Measurements from ENCODE around the gene SPINK5. TPM values are rescaled to one million over a fixed set of nuclear protein-coding genes. Genes with fewer than 3 reads are reported as not detected.

Gene SPINK5
- polyA plus RNA-seq, 1 donor (not counting 4 experiments of a cell fraction or from before 2014, with no cell fraction given) = 22.6 TPM

DNA sequence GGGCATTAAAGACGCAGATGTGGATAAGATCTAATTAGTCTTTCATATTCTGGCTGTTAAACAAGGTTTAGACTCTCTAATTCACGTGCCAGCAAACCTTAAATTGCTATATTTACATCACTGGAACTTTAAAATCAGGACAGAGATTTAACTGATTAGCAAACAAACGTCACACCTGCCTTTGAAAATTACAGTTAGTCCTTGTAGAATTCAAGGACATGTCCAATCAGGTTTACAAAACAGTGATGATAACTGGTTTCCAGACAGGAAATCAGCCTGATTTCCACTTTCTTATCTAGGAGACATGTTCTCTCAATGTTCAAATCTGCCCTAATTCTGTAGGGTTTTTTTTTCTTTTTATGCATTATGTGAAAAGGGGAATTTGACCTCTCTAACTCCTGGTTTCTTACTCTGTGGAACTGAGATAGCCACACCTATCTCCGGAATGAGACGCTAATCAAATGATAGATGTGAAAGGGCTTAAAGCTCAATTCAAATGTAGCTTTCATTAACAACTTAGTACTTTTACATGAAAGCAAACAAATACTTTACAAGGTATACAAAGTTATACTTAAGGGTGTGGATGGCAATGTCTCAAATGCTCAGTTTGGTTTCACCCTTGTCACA is 26.5 kb downstream of the SPINK5 start:
- no peaks in the 10 kb centered on the region for H3K9me3 ChIP-seq (ENCODE audit: control insufficient read depth, low read depth, low read length)
- no peaks in the 10 kb centered on the region for H3K27me3 ChIP-seq (ENCODE audit: control insufficient read depth, extremely low read depth, insufficient read depth, low read length)
- TF ChIP-seq, protein P1, sequence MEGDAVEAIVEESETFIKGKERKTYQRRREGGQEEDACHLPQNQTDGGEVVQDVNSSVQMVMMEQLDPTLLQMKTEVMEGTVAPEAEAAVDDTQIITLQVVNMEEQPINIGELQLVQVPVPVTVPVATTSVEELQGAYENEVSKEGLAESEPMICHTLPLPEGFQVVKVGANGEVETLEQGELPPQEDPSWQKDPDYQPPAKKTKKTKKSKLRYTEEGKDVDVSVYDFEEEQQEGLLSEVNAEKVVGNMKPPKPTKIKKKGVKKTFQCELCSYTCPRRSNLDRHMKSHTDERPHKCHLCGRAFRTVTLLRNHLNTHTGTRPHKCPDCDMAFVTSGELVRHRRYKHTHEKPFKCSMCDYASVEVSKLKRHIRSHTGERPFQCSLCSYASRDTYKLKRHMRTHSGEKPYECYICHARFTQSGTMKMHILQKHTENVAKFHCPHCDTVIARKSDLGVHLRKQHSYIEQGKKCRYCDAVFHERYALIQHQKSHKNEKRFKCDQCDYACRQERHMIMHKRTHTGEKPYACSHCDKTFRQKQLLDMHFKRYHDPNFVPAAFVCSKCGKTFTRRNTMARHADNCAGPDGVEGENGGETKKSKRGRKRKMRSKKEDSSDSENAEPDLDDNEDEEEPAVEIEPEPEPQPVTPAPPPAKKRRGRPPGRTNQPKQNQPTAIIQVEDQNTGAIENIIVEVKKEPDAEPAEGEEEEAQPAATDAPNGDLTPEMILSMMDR (optimal IDR thresholded peaks at IDR 0.05 in 1 of 3, IDR thresholded peaks at IDR 0.05 in 1 of 3, conservative IDR thresholded peaks at IDR 0.05 in 1 of 3; ENCODE audit: extremely low read depth in 1 of 3, insufficient read depth in 2 of 3, low read length in 3 of 3) = no peak
- TF ChIP-seq EZH2 (IDR thresholded peaks at IDR 0.05; ENCODE audit: low read length) = no peak
- no peaks in the 10 kb centered on the region for H3K79me2 ChIP-seq (ENCODE audit: control insufficient read depth, insufficient read depth, low read length)
- dilution Hi-C loops (cut with MboI; ENCODE audit: extremely low pct_ligation_motif_present, low sequenced_read_pairs) = no loop called here
- no peak for FAIRE-seq
- peak overlapping the region; percentile 89 for H3K4me2 ChIP-seq (ENCODE audit: control insufficient read depth, extremely low read depth, insufficient read depth, low read depth, low read length)
- no peaks in the 10 kb centered on the region for H3K36me3 ChIP-seq (ENCODE audit: control insufficient read depth in 2 of 2, extremely low read depth in 1 of 2, insufficient read depth in 2 of 2, low read length in 2 of 2)
- H4K20me1 ChIP-seq (ENCODE audit: control insufficient read depth, extremely low read depth, insufficient read depth, low read length) = no peaks in the 10 kb centered on the region
- H3K4me1 ChIP-seq (ENCODE audit: control insufficient read depth, extremely low read depth, insufficient read depth, low read length) = peaks cover 52% of the 10 kb centered on the region
- H3K27ac ChIP-seq (ENCODE audit: control insufficient read depth, insufficient read depth, low read length) = peak overlapping the region; percentile 90
- peak overlapping the region; percentile 96 for H2AFZ ChIP-seq (ENCODE audit: control insufficient read depth, low read length)
- no peak for DNase-seq (ENCODE audit: low read depth, low spot score)
- H3K9ac ChIP-seq (ENCODE audit: control insufficient read depth, extremely low read depth, insufficient read depth, low read length) = no peak overlapping the region
- H3K9me1 ChIP-seq (ENCODE audit: control insufficient read depth, extremely low read depth, insufficient read depth, low read length) = no peaks in the 10 kb centered on the region
- H3K4me3 ChIP-seq (ENCODE audit: control insufficient read depth in 2 of 3, extremely low read depth in 1 of 3, insufficient read depth in 2 of 3, low read depth in 1 of 3, low read length in 3 of 3) = peak overlapping the region; percentile 42 to 67 (median 64)

DNA sequence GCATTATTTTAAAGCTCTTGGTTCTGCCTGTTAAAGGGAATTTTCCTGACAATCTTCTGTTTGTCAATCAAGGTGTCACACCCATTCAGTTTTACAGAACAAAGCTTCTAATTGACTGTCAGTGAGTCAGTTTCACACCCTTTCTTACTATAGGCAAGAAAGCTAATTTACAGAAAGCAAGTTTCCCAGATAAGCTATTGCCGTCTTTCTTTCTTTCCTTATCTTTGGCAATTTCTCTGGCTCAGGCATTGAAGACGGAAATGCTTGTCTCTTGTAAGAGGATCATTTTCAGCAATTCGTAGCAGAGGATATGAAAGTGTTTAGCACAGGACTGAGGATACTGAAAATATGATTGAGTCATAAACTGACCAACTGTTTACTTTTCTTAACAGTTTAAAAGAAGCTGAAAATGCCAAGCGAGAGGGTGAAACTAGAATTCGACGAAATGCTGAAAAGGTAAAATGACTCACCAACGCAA is 27.0 kb downstream of the SPINK5 start:
- H3K9ac ChIP-seq (ENCODE audit: control insufficient read depth, extremely low read depth, insufficient read depth, low read length) = peak overlapping the region; percentile 63
- H4K20me1 ChIP-seq (ENCODE audit: control insufficient read depth, extremely low read depth, insufficient read depth, low read length) = no peaks in the 10 kb centered on the region
- H3K27me3 ChIP-seq (ENCODE audit: control insufficient read depth, extremely low read depth, insufficient read depth, low read length) = no peaks in the 10 kb centered on the region
- no peaks in the 10 kb centered on the region for H3K79me2 ChIP-seq (ENCODE audit: control insufficient read depth, insufficient read depth, low read length)
- peak overlapping the region; percentile 42 to 67 (median 64) for H3K4me3 ChIP-seq (ENCODE audit: control insufficient read depth in 2 of 3, extremely low read depth in 1 of 3, insufficient read depth in 2 of 3, low read depth in 1 of 3, low read length in 3 of 3)
- no peaks in the 10 kb centered on the region for H3K9me3 ChIP-seq (ENCODE audit: control insufficient read depth, low read depth, low read length)
- peak overlapping the region; percentile 96 for H2AFZ ChIP-seq (ENCODE audit: control insufficient read depth, low read length)
- FAIRE-seq (peak; percentile 90), DNase-seq (ENCODE audit: low read depth, low spot score) (no peak)
- H3K27ac ChIP-seq (ENCODE audit: control insufficient read depth, insufficient read depth, low read length) = peak overlapping the region; percentile 90
- no peaks in the 10 kb centered on the region for H3K9me1 ChIP-seq (ENCODE audit: control insufficient read depth, extremely low read depth, insufficient read depth, low read length)
- dilution Hi-C loops (cut with MboI; ENCODE audit: extremely low pct_ligation_motif_present, low sequenced_read_pairs) = no loop called here
- peaks cover 52% of the 10 kb centered on the region for H3K4me1 ChIP-seq (ENCODE audit: control insufficient read depth, extremely low read depth, insufficient read depth, low read length)
- no peaks in the 10 kb centered on the region for H3K36me3 ChIP-seq (ENCODE audit: control insufficient read depth in 2 of 2, extremely low read depth in 1 of 2, insufficient read depth in 2 of 2, low read length in 2 of 2)
- H3K4me2 ChIP-seq (ENCODE audit: control insufficient read depth, extremely low read depth, insufficient read depth, low read depth, low read length) = peak overlapping the region; percentile 89
- TF ChIP-seq, protein P1 (optimal IDR thresholded peaks at IDR 0.05 in 1 of 3, IDR thresholded peaks at IDR 0.05 in 1 of 3, conservative IDR thresholded peaks at IDR 0.05 in 1 of 3; ENCODE audit: extremely low read depth in 1 of 3, insufficient read depth in 2 of 3, low read length in 3 of 3) = no peak
- TF ChIP-seq EZH2 (IDR thresholded peaks at IDR 0.05; ENCODE audit: low read length) = no peak

Data from keratinocyte (primary cell).